Uterus (tissue), 2 donors: Measurements from ENCODE around the gene RTN1.

Source experiments
- CTCF ChIP-seq, 4 experiments: fragments of 200-600 bp in 2 of 4; fragments of 450-650 bp in 2 of 4; sonication (generic) in 2 of 4; IDR thresholded peaks; one replicate each; pipeline ENCODE4 v1.5.1; 2016 to 2019; ENCODE audit warnings: antibody characterized with exemption in 4 of 4, mild to moderate bottlenecking in 2 of 4, moderate library complexity in 1 of 4
- POLR2A ChIP-seq, 2 donors: fragments of 450-650 bp; IDR thresholded peaks; one replicate each; pipeline ENCODE4 v1.6.1; 2016; ENCODE audit warnings: antibody characterized with exemption in 2 of 2, mild to moderate bottlenecking in 1 of 2, moderate library complexity in 1 of 2

DNA sequence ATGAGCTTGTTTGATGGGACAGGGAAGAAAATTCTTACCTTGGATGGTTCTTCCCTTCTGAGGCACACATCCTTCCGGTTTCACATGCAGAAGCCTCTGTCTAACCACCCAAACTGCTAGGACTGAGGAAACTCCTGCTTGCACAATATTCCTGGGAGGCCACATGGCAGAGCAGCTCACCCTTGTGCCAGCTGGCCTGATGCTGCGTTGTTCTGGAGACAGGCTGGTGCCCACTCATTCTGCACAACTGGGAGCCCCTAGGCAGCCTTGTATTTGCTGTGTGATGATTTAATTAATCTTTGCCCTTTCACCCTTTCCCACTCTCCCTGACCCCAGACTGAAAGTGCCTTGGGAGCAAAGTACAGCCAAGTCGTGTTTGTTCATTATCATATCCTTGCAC is 130.8 kb downstream of the RTN1 start:
- TF ChIP-seq CTCF (IDR thresholded peaks at IDR 0.05) (no peak), POLR2A (IDR thresholded peaks at IDR 0.05) (no peak)
